ENCODE measurements around the gene NPEPL1.

DNA sequence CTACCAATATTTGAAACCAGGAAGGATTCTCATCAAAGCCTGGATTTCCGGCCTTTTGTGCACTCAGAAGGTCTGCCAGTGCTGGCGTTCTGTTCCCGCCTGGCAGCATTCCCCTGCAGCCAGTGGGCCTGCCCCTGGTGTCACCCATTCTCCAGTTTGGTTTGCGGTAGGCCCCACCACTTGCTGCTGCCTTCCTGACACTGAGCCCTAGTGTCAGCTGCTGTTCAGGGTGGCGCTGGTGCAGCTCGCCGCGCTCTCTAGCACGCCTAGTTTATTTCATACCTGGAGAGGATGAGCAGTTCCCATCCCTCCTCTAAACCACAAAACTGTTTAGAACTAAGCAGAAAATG is 9.5 kb downstream of the NPEPL1 start:
- TF ChIP-seq, protein P1, sequence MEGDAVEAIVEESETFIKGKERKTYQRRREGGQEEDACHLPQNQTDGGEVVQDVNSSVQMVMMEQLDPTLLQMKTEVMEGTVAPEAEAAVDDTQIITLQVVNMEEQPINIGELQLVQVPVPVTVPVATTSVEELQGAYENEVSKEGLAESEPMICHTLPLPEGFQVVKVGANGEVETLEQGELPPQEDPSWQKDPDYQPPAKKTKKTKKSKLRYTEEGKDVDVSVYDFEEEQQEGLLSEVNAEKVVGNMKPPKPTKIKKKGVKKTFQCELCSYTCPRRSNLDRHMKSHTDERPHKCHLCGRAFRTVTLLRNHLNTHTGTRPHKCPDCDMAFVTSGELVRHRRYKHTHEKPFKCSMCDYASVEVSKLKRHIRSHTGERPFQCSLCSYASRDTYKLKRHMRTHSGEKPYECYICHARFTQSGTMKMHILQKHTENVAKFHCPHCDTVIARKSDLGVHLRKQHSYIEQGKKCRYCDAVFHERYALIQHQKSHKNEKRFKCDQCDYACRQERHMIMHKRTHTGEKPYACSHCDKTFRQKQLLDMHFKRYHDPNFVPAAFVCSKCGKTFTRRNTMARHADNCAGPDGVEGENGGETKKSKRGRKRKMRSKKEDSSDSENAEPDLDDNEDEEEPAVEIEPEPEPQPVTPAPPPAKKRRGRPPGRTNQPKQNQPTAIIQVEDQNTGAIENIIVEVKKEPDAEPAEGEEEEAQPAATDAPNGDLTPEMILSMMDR (IDR thresholded peaks at IDR 0.05), result no peak
- no peak for TF ChIP-seq POLR2A (IDR thresholded peaks at IDR 0.05)

All from gastroesophageal sphincter (tissue), 3 donors.